Brain pericyte (primary cell): ENCODE results near the gene UNC119.
"Not testable (repeated sequence)": the region's sequence is repeated elsewhere in the genome, so short reads cannot be mapped to it uniquely, and the experiment has no call there.

Source experiments
- DNase-seq: peaks from one replicate; pipeline ENCODE4 v3.0.0-alpha.2; 2012; ENCODE audit warnings: low read depth, low spot score

The UNC119 gene

GRCh38 chr17:28522281-28522680, 30.1 kb downstream of the UNC119 start:
- not testable (repeated sequence) for DNase-seq

DNA sequence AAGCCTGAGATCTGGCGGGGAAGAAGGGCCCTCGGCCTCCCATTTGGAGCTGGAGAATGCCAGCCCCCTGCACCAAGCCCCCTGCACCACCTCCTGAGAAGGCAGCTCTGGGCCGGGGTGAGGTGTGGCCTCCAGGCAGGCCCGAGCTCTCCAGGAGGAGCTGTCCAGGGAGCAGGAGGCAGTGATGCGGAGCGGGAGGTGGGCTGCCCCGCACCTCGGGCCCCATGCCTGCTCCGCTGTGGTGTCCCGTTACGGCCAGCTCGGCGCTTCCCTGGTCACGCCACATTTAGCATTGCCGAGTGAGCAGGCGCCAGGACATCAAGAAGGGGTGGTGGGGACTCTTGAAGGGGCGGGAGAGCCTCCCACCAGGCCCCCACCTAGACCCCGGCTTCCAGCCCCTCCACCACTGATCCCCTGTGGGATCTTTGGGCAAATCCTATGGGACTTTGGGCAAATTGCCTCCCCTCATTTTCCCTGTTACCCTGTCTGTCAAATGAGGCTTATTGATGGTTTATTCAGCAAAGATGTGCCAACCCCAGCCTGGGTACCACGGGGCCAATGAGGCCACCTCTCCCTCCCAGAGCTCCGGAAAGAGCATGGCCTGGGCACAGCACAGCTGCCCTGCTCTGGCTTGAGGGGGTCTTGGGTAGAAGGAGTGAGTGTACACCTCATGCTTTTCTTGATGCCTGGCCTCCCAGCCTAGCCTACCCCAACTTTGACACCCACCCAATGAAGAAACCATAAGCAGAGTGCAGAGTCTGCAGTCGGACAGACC, 30.9 kb downstream of the UNC119 start:
- DNase-seq, result no peak

DNA sequence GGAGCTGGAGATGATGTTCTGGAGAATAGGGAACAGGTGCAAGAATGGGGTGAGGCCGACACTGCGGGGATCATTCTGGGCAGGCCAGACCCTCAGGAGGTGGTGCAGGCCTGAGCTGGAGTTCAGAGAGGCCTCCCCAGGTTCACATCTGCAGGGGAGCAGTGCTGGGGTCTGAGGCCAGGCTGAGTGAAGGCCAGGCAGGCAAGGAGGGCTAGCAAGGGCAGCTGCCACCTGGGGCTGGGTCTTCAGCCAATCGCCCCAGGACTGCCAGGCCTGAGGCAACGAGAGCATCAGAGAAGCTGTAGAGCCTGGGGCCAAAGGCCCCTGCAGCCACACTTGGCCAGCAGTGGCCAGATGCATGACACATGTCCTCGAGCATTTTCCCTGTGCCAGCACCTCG, 31.7 kb downstream of the UNC119 start:
- no peak for DNase-seq

DNA sequence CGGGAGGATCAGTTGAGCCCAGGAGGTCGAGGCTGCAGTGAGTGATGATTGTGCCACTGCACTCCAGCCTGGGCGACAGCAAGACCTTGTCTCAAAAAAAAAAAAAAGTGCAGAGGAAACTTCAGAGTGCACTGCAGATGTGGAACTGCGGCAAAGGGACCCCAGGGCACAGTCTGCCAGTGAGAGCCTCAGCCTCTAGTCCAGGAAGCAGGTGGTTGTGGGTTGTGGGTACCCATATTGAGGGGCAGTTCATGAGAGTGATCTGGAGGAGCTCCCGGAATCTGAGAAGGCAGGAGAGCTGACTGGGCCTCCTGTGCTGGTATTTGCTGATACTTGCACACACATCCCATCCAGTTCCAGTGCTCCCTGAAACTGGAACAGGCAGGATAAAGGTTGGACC, 33.2 kb downstream of the UNC119 start:
- DNase-seq, result no peak

- no peak for DNase-seq
Measured at GRCh38 chr17:28518578-28518977, 33.8 kb downstream of the UNC119 start.

- no peak for DNase-seq
Measured at GRCh38 chr17:28518132-28518531, 34.3 kb downstream of the UNC119 start.

DNA sequence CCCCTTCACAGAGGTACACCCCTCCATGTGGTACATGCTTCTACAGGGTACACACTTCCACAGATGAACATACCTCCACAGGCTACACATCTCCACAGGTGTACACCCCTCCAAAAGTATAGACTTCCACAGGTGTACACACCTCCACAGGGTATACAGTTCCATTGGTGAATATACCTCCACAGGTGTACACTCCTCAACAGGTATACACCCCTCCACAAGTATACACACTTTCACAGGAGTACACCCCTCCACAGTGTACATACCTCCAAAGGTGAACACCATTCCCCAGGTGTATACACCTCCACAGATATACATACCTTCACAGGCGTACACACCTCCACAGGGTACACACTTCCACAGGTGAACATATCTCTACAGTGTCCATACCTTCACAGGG, 36.9 kb downstream of the UNC119 start:
- no peak for DNase-seq

GRCh38 chr17:28514561-28515002, 37.8 kb downstream of the UNC119 start:
- no peak for DNase-seq

GRCh38 chr17:28513476-28513875, 38.9 kb downstream of the UNC119 start:
- DNase-seq, result no peak

DNA sequence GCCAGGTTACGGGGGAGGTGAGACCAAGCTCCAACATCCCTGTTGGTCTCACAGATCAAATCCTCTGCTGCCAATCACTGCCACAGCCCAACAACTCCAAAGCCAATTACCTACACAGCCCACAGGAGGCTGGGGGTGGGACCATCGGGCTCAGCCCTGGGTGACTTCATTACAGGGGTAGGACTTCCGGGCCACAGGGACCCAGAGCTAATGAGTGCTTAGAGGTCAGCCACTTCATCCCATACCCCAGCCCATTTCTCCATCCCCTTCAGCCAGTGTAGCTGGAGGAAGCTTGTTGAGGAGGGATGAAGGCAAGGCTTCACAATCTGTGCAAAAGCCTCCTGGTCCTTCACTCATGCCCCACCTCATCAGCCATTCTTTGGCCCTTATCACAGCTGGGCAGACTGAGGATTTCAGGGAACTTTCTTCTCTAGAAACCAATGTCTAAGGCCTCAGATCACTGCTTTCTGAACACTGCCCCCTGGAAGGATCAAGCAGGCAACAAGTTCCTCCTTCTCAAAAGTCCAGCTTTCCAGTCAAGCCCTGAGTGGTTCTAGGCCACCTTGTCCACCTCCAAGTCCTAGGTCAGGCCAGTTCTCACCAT, 40.5 kb downstream of the UNC119 start:
- DNase-seq, result no peak

GRCh38 chr17:28509789-28510188, 42.6 kb downstream of the UNC119 start:
- DNase-seq, result no peak

GRCh38 chr17:28508211-28508724, 44.2 kb downstream of the UNC119 start:
- no peak for DNase-seq

- no peak for DNase-seq
Measured at GRCh38 chr17:28507567-28508203, 44.7 kb downstream of the UNC119 start.

DNA sequence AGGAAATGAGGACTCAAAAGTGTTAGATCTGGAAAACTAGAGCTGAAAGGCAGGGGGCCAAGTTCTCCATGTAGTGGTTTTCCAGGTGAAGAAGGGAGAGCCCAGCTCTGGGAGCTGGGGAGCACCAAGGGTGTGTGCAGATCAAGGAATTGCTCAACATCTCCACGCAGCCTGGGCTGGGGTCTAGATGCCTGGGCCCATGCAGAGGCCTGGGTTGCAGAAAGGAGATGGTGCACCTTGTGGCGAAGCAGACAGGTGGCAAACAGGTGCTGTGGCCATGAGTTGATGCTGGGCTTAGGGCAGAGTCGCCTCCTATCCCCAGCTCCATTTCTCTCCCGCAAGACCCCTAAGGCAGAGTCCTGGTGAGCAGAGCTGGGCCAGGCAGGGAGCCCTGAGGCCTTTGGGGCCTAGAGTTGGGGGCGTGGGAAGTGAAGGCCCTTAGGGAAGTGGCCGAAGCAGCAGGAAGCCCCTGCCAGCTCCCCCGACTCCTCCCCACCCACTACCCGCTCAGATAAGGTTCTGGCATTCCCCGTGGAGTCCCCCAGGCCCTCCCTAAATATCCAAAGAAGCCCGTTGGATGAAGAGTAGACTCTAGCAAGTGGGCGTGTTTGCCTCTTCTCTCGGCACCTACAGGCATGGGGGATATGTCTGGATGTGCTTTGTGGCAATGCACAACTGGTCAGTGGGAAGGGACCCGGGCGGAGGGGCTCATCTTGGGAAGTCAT, 45.5 kb downstream of the UNC119 start:
- DNase-seq, result no peak

GRCh38 chr17:28505986-28506665, 46.3 kb downstream of the UNC119 start, which contains the start of gene FOXN1:
TSS of gene FOXN1 (plus strand) at chr17:28506348. CDS start at chr17:28523970, 17,622 bp downstream.
- DNase-seq, result no peak

GRCh38 chr17:28503420-28503819, 49.0 kb downstream of the UNC119 start:
- no peak for DNase-seq

DNA sequence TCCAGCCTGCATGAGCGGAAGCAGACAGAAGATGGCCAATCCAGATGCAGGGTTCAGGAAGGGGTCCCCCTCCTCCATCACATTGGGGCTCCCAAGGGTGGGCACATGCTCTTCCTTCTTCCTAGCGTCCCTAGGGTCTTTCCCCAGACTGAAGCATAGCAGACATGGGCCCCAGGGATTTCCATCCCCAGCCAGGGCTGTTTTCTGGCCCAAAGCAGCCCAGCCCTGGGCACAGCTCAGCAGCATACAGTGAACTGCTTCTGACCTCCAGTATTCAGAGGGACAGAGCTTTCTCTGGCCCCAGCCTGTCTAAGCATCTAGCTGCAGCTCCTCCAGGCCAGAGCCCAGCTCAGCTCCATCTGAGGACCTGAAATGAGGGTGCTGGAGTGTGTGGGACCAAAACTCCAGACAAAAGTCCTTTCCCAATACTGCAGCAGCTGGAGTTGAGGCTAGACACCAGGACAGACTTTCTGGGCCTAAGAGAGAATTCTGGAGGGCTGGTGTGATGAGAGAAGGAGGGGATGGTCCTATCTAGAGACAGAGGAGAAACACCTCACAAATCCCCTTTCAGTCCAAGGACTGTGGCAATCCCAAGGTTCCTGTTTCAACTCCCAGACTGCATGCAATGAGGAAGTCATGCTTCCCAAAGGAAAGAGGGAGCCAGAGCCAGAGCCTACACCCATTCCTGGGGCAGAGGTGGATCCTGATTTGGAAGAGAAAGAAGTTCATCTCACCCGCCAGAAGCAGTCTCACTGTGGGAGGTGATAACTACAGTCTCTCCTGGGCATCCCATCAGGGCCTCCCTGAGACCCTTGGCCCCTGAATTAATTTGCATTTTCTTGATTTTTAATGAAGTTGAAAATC, 50.8 kb downstream of the UNC119 start:
- DNase-seq, result no peak

DNA sequence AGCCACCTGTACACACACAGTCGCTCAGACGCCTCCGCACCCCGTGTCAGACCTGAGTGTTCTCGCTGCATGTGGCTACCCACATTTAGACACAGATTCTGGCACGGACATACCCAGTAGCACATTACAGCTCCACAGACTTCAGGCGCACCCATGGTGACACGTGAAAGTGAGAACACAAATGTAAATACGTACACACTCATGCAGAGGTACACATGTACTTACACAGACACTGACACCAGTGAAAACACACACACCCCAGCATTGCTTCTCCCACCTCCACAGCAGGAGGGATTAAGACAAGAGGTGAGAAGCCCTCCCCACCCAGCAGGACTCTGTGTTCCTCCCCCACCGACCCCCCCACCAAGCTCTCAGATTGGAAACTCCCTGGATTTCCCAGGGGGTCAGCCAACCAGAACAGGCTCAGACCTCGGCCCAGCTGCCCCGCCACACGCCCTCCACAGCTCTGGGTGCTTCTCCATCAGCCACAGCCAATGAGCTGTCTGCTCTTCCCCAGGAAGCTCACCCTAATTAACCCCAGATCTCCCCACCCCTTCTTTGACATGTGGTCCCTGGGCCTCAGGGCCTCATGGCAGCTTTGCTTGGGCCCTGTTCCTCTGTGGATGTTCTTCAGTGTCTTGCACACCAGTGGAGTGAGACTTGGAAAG, 51.6 kb downstream of the UNC119 start:
- DNase-seq, result no peak

DNA sequence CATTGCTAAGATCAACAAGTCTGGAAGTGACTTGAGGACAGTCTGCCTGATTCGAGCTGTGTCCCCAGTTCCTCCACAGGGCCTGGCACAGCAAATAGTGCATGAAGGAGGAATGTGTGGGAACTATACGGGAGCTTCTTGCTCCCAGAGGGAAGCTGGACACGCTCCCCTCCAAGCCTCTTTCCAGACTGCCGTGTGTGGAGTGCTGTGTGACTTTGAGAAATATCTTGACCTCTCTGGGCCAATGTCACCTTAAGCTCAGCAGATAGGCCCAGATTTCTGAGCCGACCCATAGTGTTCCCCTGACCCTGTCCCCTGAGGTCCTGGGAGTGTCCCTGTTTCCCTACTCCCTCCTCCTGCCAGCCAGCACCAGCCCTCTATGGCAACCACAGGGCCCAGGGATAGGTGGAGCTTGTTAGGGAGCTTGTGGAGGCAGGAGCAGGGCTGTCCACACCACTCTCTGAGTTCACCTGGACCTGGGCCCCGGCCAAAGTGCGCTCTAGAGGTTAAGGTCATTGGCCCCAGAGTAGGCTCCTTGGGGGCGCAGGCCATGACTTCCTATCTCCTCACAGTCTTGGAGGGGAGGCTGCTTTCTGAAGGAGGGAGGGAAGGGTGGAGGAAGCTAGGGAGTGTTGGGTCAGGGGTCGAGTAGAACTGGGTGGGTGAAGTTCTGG, 52.6 kb downstream of the UNC119 start:
- no peak for DNase-seq
